Femur (tissue), 1 donor: ENCODE results near the gene TBX1.

Experiments used
- DNase-seq: peaks from one replicate; pipeline ENCODE4 v3.0.0-alpha.2; 2017

The TBX1 gene

DNA sequence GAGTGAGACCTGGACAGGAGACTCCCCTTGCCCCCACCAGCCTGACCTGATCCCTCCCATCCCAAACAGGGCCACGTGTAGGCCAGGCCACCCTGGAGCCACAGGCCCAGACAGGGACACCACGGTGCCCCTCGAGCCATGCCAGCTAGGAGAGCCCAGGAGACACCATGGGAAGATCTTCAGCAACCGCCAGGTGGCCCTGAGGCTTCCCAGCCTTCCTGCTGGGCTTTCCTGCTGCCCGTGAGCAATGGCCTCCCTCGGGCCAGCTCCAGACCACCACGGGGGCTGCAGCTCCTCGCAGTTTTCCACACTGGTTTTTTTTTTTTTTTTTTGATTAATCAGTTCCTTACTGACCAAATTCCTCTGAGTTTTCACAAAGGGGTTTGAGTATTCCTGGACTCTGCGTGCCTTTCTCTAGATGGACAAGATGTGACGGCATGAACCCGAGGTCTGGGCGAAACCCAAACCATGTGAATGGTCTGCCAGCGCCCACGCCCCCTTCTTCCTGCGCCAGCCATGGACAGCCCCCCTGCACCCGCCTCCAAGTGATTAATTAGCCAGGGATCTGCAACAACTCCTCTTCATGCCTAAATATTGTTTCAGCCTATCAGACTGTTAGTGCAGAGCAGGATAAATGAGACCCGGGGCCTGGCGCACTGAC, 40.9 kb downstream of the TBX1 start:
- no peak for DNase-seq

GRCh38 chr22:19802001-19802893, 41.7 kb downstream of the TBX1 start:
- DNase-seq: peak; percentile 13

DNA sequence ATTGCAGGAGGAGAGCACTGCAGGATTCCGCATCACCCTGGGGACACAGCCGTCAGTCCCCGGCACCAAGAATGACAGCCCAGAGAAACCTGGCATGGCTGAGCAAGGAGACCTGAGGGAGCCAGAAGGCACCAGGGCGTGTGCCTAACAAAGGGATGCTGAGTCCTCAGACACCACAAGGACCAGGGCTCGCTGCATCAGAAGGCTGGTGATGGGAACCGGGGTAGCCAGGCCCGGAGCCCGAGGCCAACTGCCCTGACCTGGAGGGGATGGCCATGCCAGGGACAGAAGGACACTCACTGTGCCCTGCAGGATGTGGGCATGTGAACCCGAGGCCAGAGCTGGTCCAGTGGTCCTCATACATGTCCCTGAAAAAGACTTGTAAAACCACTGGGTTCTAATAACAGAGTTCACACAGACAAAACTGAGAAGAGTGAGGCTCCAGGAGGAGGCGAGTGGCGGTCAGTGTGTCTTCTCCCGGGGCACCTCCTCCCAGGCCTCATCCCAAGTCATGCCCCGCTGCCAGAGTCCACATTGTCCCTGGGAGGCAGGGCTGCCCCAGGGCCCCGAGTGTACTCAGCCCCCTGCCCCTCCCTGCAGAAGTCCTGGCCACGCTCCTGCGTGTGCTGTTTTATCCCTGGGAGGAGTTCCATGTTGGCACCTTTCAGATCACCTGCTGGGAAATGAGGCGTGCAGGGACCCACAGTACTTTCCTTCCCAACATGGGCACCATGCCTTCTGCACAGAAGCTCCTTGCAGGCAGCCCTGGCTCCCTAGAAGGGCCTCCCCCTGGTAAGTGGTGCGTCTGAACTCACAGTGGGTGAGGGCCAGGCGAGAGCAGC, 42.5 kb downstream of the TBX1 start:
- peak; percentile 19 for DNase-seq

GRCh38 chr22:19803736-19804267, 43.2 kb downstream of the TBX1 start:
- DNase-seq: peak; percentile 14

GRCh38 chr22:19805821-19806212, 45.2 kb downstream of the TBX1 start:
- peak; percentile 16 for DNase-seq

- DNase-seq: peak; percentile 18
These were observed 45.9 kb downstream of the TBX1 start for GRCh38 chr22:19806213-19807160.

DNA sequence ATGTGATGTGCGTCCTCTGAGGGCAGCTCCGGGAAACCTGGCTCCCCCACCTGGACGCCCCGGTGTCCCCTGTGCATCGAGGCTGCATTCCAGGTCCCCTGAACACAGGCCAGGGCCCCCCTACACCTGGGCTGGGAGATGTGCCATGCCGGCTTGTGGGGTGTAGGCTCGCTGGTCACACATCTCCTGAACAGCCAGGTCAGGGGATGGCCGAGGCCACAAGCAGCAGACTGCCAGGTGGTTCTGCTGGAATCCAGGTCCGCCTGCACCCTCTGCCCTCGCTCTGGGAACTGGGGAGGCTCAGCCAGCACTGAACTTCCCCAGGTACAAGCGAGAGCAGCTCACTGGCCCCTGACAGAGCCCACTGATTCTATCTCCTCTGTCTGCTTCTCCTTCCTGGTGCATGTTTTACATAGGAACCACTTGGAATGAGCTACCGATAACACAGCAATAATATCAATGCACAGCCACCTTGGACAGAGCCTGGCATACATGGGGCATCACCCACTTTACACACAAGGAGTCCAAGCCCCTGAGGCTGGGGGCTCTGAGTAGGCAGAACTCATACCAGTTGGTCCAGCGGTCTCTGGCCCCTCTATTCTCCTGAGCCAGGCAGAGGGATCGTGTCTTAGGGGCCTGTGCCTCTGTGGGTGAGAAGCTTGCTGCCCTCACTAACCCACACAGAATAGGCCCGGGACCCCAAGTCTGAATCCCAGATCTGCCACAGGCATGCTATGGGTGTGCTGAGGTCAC, 46.8 kb downstream of the TBX1 start:
- DNase-seq: peak; percentile 15

GRCh38 chr22:19807914-19808872, 47.6 kb downstream of the TBX1 start:
- DNase-seq: peak; percentile 15

GRCh38 chr22:19808873-19809478, 48.4 kb downstream of the TBX1 start:
- peak; percentile 18 for DNase-seq

- no peak for DNase-seq
These were observed 49.2 kb downstream of the TBX1 start for GRCh38 chr22:19809741-19810140.

- DNase-seq: peak; percentile 25
These were observed 50.0 kb downstream of the TBX1 start for GRCh38 chr22:19810381-19811201.

DNA sequence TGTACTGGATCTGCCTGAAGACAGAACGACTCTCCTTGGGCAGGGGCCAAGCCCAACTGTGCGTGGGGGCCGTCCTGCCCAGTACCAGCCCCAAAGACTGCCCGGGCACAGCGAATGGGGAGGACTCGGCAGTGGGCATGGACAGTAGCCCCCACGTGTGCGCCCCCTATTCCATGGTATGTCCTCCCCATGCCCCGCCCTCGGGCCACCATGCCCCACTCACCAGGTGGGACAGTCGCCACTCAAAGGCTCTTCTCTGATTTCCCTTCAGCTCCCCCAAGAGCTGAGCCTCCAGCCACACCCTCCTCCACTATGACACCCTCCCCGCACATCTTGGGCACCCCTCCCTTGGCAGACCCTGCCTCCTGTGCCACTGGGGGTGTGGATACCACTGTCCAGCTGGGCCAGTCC, 50.6 kb downstream of the TBX1 start:
- no peak for DNase-seq

- peak; percentile 26 for DNase-seq
These were observed 51.5 kb downstream of the TBX1 start for GRCh38 chr22:19811811-19812771.

GRCh38 chr22:19812910-19813309, 52.3 kb downstream of the TBX1 start:
- DNase-seq: no peak

- DNase-seq: no peak
These were observed 53.9 kb downstream of the TBX1 start for GRCh38 chr22:19814428-19814827.

GRCh38 chr22:19815093-19815822, 54.7 kb downstream of the TBX1 start:
- DNase-seq: peak; percentile 12
